ENCODE measurements around the gene TSPAN7.

DNA sequence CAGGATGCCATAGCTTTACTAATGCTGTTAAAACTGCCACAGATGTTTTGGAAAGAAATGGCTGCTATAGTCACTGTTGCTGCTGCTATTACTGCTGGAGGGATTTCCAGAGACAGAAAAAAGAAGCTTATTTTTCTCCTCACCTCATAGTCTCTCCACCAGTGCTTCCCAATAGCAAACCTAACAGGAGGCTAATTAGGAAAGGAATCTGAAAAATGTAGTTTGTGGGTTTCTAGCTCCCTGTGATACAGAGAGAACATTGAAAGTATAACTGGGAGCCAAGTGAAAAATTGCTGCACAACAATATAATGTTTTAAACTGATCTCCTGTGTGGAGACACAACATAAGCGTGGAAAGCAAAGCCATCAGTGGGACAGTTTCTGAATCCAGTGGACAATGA lies 8.6 kb upstream of the TSPAN7 start:
- TF ChIP-seq POLR2AphosphoS5 (IDR thresholded peaks at IDR 0.05): no peak
- no peak for TF ChIP-seq CTCF (IDR thresholded peaks at IDR 0.05)
- TF ChIP-seq EP300 (IDR thresholded peaks at IDR 0.05; ENCODE audit: low read depth): no peak
- TF ChIP-seq POLR2A (IDR thresholded peaks at IDR 0.05): no peak
